ENCODE data around the gene B4GALT5. TPM values are rescaled to one million over a fixed set of nuclear protein-coding genes. Genes with fewer than 3 reads are reported as not detected.

B4GALT5 gene
- polyA plus RNA-seq, 1 experiment = 32.5 TPM

DNA sequence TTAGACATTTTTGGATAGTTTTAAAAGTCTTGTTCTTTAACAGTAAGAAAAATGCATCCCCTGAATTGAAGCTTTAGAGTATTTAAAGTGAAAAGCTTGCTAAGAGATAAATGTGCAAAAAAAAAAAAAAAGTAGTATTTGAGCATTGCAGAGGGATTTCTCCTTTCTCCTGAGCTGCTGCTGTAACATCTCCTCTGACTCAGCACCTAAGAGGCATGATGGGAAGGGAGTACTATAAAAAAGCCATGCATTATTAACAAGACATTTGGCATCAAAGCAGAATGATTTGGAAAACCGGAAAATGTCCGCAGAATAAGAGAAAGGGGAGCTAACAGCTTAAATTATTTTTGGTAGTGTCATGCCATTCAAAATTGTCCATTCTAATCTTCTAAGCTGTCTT, 27.9 kb downstream of the B4GALT5 start:
- no peaks in the 10 kb centered on the region for H3K27me3 ChIP-seq (ENCODE audit: control insufficient read depth, insufficient read depth, low read length)
- H3K4me3 ChIP-seq (ENCODE audit: low read depth, low read length) = no peak overlapping the region
- peak overlapping the region; percentile 73 for H3K27ac ChIP-seq (ENCODE audit: low read depth, low read length)
- TF ChIP-seq, protein P1, sequence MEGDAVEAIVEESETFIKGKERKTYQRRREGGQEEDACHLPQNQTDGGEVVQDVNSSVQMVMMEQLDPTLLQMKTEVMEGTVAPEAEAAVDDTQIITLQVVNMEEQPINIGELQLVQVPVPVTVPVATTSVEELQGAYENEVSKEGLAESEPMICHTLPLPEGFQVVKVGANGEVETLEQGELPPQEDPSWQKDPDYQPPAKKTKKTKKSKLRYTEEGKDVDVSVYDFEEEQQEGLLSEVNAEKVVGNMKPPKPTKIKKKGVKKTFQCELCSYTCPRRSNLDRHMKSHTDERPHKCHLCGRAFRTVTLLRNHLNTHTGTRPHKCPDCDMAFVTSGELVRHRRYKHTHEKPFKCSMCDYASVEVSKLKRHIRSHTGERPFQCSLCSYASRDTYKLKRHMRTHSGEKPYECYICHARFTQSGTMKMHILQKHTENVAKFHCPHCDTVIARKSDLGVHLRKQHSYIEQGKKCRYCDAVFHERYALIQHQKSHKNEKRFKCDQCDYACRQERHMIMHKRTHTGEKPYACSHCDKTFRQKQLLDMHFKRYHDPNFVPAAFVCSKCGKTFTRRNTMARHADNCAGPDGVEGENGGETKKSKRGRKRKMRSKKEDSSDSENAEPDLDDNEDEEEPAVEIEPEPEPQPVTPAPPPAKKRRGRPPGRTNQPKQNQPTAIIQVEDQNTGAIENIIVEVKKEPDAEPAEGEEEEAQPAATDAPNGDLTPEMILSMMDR (IDR thresholded peaks at IDR 0.05; ENCODE audit: low read depth, low read length) = no peak
- DNase-seq (ENCODE audit: low read depth, low spot score) = no peak
- H3K9me3 ChIP-seq (ENCODE audit: control insufficient read depth, insufficient read depth, low read length) = no peaks in the 10 kb centered on the region
- CTCF ChIA-PET = interaction anchor here (0.6 to 0.9 kb wide), 4 partner anchors 9 to 160 kb away, joined by 3 to 5 read pairs (median 3); no protein-coding TSS in a partner anchor
- POLR2A ChIA-PET = interaction anchor here (0.6 to 0.7 kb wide), 2 partner anchors 127 to 887 kb away, joined by 3 read pairs; partner anchors contain the start of gene SLC9A8

DNA sequence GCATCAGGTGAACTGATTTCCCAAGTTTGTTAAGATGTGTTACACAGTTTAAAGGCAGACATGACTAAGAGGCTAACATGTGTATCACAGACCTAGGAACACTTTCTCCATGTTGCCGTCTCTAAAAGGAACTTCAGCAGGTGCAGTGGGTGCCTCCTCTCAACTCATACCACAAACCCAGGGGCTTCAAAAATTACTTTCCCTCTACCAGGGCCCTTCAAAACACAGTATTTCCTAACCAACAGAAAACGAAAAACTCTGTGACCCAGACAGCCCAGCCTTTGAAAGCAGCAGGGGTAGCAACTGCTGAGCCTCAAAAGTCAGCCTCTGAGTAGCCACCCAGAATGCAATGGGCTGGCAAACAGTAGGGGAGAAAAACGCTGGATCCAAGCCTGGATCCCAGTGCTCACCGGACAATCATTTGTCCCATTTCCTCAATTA, 28.5 kb downstream of the B4GALT5 start:
- POLR2A ChIA-PET = interaction anchor here (0.6 to 0.7 kb wide), 2 partner anchors 128 to 887 kb away, joined by 3 read pairs; partner anchors contain the start of gene SLC9A8
- CTCF ChIA-PET = interaction anchor here (0.6 to 0.9 kb wide), 3 partner anchors 9 to 161 kb away, joined by 3 to 5 read pairs (median 3); no protein-coding TSS in a partner anchor

DNA sequence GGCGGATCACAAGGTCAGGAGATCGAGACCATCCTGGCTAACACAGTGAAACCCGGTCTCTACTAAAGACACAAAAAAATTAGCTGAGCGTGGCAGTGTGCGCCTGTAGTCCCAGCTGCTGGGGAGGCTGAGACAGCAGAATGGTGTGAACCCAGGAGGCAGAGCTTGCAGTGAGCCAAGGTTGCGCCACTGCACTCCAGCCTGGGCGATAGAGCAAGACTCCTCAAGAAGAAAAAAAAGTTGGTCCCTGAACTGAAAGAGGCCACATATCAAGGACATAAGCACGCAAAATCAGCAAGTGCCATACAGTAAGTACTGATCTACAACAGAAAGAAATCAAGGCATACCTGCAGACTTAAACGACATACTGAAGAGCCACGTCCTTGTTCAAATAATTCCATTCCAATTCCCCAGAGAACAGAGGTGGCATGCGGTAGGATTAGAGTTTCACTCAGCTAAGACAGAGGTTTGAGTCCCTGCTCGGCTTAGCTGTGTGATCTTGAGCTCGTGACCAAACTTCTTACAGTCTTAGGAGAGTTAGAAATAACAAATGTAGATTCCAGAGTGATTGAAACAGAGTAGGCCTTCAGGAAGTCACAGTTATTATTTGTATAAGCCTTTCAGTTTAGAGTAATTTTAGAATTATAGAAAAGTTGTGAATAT, 29.2 kb downstream of the B4GALT5 start:
- Histone ChIP-seq H3K27ac (ENCODE audit: low read depth, low read length) (no peak overlapping the region), H3K4me3 (ENCODE audit: low read depth, low read length) (no peak overlapping the region), H3K27me3 (ENCODE audit: control insufficient read depth, insufficient read depth, low read length) (no peaks in the 10 kb centered on the region), H3K9me3 (ENCODE audit: control insufficient read depth, insufficient read depth, low read length) (no peaks in the 10 kb centered on the region)
- DNase-seq (ENCODE audit: low read depth, low spot score) = no peak
- CTCF ChIA-PET = no interaction called here
- TF ChIP-seq, protein P1 (IDR thresholded peaks at IDR 0.05; ENCODE audit: low read depth, low read length) = no peak
- POLR2A ChIA-PET = no interaction called here

More for the DNA sequence above, 28.5 kb downstream of the B4GALT5 start:
- H3K9me3 ChIP-seq (ENCODE audit: control insufficient read depth, insufficient read depth, low read length) = no peaks in the 10 kb centered on the region
- H3K27ac ChIP-seq (ENCODE audit: low read depth, low read length) = peak overlapping the region; percentile 55
- no peak overlapping the region for H3K4me3 ChIP-seq (ENCODE audit: low read depth, low read length)
- no peaks in the 10 kb centered on the region for H3K27me3 ChIP-seq (ENCODE audit: control insufficient read depth, insufficient read depth, low read length)
- TF ChIP-seq, protein P1 (IDR thresholded peaks at IDR 0.05; ENCODE audit: low read depth, low read length) = no peak
- no peak for DNase-seq (ENCODE audit: low read depth, low spot score)

GRCh38 chr20:49682798-49683197, 30.9 kb downstream of the B4GALT5 start:
- TF ChIP-seq, protein P1 (IDR thresholded peaks at IDR 0.05; ENCODE audit: low read depth, low read length) = no peak
- ChIA-PET POLR2A (no interaction called here), CTCF (interaction anchor here (0.7 kb wide), 1 partner anchor 143 kb away, joined by 9 read pairs; no protein-coding TSS in a partner anchor)
- no peaks in the 10 kb centered on the region for H3K9me3 ChIP-seq (ENCODE audit: control insufficient read depth, insufficient read depth, low read length)
- no peak overlapping the region for H3K27ac ChIP-seq (ENCODE audit: low read depth, low read length)
- H3K27me3 ChIP-seq (ENCODE audit: control insufficient read depth, insufficient read depth, low read length) = no peaks in the 10 kb centered on the region
- DNase-seq (ENCODE audit: low read depth, low spot score) = no peak
- no peak overlapping the region for H3K4me3 ChIP-seq (ENCODE audit: low read depth, low read length)

GRCh38 chr20:49682278-49682677, 31.4 kb downstream of the B4GALT5 start:
- TF ChIP-seq, protein P1 (IDR thresholded peaks at IDR 0.05; ENCODE audit: low read depth, low read length) = no peak
- ChIA-PET POLR2A (no interaction called here), CTCF (interaction anchor here (0.7 kb wide), 1 partner anchor 428 kb away, joined by 3 read pairs; no protein-coding TSS in a partner anchor)
- Histone ChIP-seq H3K4me3 (ENCODE audit: low read depth, low read length) (no peak overlapping the region), H3K9me3 (ENCODE audit: control insufficient read depth, insufficient read depth, low read length) (no peaks in the 10 kb centered on the region), H3K27me3 (ENCODE audit: control insufficient read depth, insufficient read depth, low read length) (no peaks in the 10 kb centered on the region), H3K27ac (ENCODE audit: low read depth, low read length) (no peak overlapping the region)
- no peak for DNase-seq (ENCODE audit: low read depth, low spot score)
